Measurements from ENCODE around the gene C2orf68.
A peak's percentile ranks its signal among the peaks of the same experiment; 100 is the strongest.
"Not testable (repeated sequence)": the region's sequence is repeated elsewhere in the genome, so short reads cannot be mapped to it uniquely, and the experiment has no call there.

The C2orf68 gene

DNA sequence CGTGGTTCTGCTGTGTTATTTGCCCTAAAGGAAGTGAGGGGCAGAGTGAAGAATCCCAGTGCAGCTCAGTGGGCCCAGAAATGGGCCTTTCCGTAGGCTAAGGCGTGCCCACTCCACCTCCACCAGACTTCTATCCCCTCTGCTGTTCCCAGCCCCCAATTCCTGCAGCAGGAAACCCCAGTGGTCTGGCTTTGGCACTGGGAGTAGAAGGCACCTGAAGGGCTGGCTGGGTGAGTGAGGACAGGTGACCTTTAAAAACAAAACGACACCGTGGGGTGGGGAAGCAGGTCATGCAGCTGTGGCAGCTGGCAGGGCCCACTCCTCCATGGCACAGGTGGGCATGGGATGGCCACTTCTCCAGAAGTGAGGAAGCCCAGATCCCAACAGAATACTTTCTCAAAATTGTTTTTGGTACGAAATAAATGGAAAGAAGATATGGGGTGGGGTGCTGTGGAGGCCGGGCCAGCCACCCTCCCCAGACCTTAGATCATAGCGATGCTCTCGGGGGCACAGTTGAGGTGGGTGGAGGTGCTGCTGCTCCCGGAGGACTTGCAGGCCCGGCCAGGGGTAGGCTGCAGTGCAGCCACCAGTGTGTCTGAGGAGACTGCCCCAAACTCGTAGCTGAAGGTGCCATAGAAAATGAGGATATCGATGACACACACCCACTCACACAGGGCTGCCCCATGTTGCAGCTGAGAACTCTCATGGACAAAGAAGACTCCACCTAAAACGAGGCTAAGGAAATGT is 13.1 kb downstream of the C2orf68 start:
- DNase-seq (ENCODE audit: low spot score), result no peak

DNA sequence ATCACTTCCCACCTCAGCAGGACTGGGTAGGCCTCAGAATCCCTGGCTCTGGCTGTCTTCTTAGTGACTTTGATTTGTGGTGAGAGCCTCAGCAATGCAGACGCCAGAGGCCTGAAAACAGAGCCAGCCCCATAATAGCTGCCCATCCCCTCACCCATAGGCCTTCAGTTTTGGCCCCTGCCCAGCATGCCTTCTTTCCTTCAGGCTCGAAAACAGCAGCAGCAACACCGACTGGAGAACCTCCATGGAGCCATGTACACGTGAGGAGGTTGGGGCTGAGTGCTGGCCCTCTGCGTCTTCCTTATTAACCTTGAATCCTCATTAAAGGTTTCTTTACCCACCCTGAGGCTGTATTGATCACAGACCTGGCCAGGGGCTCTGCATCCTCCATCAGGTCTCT is 14.6 kb downstream of the C2orf68 start:
- no peak for DNase-seq (ENCODE audit: low spot score)

DNA sequence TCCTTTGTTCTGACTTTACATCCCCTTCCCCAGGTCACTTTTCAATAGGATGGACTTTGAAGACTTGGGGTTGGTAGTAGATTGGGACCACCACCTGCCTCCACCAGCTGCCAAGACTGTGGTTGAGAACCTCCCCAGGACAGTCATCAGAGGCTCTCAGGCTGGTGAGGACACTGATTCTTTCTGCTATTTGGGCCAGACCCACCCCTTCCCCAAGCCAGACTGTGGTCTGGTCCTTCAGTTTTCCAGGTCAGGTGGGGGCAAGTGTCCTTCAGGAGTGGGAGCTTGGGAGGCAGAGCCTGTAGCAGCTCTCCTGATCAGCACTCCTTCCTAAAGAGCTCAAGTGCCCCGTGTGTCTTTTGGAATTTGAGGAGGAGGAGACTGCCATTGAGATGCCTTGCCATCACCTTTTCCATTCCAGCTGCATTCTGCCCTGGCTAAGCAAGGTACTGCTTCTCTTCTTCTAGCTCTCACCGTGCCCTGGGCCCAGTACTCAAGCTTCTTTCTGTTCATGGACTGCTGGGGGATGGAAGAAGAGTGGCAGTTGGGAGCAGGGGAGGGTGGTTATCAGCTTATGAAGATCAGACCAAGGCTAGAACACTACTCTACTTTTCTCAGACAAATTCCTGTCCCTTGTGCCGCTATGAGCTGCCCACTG is 15.3 kb downstream of the C2orf68 start:
- DNase-seq (ENCODE audit: low spot score), result no peak

DNA sequence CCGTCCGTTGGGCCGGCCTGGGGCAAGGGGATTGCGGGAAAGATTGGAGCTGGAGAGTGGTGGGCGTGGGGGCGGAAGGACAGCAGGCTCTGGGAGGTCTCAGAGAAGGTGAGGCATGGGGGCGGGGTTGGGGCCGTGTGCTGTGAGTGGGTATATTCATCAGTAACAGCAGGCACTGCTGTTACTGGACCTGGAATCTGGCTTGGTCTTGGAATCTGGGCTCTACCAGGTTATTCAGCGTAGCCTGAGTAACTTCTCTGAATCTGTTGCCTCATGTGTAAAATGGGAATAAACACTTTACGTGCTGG is 15.9 kb downstream of the C2orf68 start:
- no peak for DNase-seq (ENCODE audit: low spot score)

DNA sequence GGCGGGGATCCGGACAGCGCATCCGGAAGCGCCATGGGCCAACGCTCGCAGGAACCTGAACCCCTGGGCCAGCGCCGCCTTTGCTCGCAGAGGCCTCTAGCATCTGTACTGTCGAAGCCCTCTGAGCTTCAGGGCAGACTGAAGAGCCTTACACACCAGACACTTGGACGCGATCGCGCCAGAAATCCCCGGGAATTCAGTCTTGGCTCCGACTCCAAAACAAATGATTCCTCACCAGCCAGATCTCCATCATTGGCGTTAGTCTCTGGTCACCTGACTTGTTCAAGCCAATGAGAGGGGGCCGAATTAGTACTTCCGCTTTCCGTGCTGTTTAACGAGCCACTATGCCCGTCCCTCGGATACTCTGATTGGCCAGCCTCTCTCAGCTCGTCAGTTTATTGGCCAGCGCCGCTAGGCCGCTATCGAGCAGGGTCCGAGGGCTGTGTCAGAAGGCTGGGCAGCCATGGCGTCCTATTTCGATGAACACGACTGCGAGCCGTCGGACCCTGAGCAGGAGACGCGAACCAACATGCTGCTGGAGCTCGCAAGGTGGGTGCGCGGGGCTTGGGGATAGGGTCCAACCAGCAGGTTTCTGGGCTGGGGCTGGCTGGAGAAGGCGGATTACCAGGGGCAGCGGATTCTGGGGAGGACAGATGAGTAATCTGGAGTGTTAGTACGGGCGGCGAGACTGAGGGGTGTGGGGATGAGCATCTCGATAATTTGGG is 16.4 kb downstream of the C2orf68 start, which contains the start of gene RNF181:
Gene RNF181 (plus strand): TSS at position 445 of the 725 bp plus-strand sequence. CDS start 19 bp downstream, at position 464.
- DNase-seq (ENCODE audit: low spot score), result peak; percentile 93

DNA sequence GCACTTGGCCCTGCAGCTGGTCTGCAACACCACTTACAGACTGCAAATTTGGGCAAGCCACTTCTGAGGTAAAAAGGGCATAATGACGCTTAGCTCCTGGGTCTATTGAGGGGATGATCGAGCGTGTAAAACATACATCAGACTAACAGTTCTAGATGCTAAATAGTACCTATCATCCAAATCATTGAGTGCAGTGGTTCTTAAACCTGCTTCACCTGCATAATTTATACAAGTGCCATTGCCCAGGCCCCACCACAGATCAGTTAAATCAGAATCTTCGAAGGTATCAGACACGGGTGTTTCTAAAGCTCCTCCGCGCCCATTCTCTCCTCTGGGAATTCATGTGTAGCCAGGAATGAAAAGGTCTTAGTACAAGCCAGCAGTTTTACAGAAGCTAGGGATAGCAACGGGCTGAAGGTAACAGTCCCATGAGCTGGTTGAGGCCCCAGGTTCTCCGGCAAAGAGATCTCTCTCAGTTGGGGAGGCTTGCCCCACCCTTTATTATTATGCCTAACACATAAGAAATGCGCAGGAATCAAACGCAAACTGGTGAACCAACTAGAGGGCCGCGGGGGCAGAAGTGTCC is 17.1 kb downstream of the C2orf68 start:
- DNase-seq (ENCODE audit: low spot score), result no peak

DNA sequence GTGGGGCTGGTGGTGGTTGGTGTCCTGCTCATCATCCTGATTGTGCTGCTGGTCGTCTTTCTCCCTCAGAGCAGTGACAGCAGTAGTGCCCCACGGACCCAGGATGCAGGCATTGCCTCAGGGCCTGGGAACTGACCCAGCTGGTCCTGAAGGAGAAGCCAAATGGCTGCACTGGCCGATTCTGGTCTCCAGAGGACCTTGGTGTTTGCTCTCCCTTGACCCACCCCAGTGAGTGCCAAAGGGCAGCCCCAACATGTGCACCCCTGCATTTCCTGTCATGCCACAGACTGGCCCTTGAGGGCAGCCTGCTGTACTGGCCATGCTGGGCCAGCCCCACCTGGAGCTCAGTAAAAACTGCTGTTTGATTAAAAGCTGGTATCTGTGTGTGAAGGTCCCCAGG is 18.8 kb downstream of the C2orf68 start:
- DNase-seq (ENCODE audit: low spot score), result no peak

DNA sequence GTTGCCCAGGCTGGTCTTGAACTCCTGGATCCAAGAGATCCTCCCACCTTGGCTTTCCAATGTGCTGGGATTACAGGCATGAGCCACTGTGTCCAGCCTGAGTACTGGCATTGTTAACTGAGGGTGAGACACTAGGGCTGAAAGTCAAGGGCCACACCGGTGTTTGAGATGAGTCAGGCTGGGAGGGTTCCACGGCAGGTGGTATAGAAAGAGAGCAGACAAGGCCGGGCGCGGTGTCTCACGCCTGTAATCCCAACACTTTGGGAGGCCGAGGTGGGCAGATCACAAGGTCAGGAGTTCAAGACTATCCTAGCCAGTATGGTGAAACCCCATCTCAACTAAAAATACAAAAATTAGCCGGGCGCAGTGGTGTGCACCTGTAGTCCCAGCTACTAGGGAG is 19.6 kb downstream of the C2orf68 start:
- DNase-seq (ENCODE audit: low spot score), result not testable (repeated sequence)

DNA sequence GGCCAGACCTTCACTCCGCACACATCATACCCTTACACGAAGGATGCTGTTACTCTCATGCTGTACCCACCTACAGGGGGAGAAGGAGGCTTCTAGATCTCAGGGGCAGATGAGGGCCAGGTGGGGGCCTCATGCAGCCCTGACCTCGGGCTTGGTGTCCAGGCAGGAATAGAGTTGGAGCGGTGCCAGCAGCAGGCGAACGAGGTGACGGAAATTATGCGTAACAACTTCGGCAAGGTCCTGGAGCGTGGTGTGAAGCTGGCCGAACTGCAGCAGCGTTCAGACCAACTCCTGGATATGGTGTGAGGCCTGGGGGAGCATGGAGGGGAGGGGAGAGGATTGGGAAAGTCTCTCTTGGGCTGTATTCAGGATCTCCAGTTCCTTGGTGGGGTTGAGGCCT is 20.3 kb downstream of the C2orf68 start:
- no peak for DNase-seq (ENCODE audit: low spot score)

DNA sequence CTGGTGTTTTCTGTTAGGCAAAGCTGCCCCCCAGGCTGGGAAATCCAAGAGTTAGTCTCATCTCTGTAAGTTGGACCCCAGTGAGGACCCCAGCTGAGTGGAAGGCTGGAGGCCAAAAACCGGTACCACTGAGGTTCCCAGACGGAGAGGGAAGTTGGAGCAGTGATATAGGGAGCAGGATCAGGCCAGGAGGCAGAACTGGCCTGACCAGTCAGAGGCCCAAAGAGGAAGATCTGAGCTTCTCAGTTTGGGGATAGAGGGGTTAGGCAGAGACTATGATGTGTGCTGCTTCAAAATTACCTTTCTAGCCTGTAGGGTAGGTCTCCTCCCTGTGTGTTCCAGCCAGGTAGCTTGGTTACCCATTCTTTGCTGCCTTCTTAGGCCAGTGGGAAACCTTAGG is 20.9 kb downstream of the C2orf68 start:
- DNase-seq (ENCODE audit: low spot score), result no peak

DNA sequence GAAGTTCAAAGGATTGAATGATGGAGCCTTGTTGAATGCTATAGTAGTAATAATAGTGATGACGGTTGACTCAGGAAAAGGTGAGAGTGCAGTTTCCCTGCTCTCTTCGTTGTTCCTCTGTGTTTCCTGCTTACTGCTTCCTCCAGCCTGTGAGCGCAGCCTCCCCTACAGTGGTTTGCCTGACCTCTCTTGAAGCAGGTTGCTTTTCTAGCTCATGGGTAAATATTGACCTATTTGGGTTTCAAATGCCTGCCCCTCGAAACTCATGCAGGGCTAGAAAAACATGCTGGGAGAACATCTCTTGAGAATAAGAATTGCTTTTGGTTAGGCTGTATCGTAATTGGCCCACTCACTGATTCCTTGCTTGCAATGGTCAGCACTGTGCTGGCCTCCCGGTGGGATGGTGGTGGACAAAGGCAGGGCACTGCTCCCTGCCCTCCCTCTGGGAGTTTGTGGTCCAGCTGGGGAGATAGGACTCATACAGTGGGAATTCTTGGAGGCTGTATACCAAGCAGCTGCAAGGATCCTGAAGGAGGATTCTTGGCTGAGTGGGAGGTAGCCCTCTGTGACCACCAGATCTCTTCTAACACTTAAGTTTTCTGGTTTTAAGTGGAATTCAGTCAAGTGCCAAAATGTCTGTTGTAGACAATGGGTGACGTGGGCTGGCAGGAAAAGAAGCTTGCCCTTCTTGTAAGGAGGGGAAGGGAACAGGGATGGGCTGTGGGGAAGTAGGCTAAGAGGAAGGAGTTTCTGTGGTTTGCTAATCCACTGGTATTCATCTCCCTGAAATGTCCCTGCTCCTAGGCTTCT is 21.7 kb downstream of the C2orf68 start:
- DNase-seq (ENCODE audit: low spot score), result no peak

DNA sequence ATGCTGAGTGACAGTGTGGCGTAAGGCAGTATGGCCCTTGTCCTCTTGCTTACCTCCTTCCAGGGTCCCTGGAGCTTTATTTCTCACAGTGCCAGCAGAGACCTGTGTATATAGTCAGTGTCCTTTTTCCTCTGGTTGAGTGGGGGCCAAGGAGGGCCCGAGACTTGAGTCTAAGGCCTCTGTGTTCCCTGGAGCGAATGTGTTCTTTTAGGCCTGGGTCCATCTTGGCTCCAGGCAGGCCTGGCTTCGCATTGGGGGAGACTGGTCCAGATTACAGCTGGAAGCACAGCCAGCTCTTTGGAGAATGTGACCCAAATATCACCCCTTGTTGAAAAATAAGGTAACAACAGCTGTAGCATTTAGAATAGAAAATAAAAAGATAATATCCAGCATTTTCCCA is 22.7 kb downstream of the C2orf68 start:
- DNase-seq (ENCODE audit: low spot score), result no peak

DNA sequence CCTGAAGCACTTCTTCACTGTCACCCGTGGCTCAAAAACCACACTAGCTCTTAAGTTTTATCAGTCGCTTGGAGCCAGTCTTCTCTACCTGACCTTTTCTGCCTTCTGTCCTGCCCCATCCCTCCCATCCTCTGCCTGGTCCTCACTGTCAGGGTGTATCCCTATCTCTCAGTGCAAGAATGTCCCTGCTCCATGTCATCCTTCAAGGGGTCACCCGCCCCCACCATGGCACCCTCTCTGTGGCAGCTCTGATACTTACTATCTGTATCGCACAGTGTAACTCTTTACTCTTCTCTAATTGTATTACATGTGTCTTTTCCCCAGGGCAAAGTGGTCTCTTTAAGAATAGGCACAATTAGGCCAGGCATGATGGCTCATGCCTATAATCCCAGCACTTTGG is 23.2 kb downstream of the C2orf68 start:
- no peak for DNase-seq (ENCODE audit: low spot score)

DNA sequence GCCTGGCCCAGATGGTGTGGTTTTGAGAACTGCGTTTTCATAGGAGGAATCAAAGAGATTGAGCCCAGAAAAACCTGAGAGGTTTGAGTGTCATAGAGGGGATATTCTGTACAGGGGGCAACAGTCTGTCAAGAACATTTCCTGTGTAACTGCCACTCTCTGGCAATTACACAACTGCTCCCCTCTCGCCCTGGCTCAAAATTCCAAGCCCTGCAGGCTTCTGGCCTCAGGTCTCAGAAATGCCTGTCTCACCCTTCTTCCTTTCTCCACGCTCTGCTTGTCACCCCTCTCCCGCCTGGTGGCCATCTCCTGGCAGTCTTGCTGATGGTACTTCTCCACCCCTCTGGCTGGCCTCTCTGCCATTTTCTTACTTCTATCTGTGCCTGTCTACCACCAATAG is 23.6 kb downstream of the C2orf68 start:
- no peak for DNase-seq (ENCODE audit: low spot score)

DNA sequence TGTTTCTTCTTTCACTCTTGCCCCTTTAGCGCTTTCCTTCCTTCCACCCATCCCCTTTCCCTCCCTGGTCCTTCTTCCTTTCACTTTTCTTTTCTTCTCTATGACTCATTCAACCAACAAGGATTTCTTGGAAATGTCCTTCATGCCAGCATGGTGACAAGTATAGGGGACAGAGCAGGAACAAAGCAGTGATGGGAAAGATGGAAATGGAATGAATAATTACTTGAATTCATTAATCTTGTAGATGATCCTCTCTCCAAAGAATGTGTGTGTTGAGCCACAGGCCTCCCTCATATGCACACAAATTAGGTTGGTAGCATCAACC is 26.1 kb downstream of the C2orf68 start:
- DNase-seq (ENCODE audit: low spot score), result no peak

DNA sequence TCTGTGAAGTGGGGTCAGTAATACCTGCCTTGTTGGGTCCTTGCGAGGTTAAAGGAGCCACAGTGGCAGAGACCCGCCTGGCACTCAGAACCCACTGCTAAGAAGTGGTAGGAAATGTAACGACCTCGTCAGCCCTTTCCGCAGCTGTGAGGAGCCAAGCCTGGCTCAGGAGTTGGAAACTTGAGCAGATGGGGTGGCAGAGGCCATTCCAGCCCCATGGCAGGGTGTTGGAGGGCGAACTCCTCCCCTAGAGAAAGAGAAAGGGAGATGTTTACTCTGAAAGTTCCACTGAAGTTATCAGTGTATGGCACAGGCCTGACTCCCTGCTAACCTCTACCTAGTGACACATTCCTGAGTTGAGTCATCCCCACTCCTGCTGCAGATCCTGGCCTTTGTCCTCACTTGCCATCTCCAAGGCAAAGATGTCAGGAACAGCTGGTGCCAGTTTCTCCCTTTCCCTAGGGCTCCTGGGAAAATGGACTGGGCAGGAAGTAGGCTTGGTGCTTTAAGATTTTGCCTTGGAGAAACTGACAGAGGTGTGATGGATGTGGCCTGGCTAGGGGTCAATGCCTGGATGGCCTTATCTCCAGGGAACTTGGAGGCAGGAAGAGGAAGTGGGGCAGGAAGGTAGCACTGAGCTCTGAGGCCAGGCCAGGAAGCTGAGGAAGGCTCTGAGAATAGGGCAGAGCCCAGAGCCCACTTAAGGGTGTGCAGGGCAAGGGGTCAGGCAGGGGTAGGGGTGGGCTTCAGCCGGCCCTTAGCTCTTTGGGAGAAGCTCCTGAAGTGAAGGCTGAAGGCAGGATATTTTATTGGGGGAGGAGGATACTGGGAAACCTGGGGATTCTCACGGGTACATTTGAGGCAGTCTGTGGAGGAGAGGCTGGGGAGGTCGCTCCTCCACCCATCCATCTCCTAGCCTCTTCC is 26.7 kb downstream of the C2orf68 start:
- no peak for DNase-seq (ENCODE audit: low spot score)

DNA sequence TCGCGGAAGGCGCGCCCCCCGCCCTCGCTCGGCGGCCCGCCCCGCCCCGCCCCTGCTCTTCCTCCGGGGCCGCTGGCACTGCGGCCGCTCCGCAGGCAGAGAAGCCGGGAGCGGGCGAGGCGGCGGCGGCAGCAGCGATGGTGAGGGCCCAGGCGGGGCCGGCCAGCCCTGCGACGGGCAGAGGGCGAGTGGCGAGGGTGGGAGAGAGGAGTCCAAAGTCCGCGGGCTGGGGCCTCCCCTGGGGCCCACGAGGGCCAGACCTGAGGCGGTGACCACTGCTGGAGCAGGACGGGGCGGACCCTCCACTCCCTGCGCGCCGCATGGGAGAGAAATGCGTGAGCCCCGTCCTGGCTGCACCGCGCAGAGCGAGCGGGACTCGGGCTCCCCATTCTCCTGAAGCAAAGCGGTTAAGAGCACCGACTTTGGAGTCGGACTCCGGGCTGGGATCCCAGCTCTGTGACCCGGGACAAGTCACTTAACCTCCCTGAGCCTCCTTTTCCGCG is 27.5 kb downstream of the C2orf68 start, which contains the start of gene VAMP5:
Gene VAMP5 (plus strand): TSS at position 78 of the 503 bp plus-strand sequence. CDS start 60 bp downstream, at position 138.
- DNase-seq (ENCODE audit: low spot score), result no peak

DNA sequence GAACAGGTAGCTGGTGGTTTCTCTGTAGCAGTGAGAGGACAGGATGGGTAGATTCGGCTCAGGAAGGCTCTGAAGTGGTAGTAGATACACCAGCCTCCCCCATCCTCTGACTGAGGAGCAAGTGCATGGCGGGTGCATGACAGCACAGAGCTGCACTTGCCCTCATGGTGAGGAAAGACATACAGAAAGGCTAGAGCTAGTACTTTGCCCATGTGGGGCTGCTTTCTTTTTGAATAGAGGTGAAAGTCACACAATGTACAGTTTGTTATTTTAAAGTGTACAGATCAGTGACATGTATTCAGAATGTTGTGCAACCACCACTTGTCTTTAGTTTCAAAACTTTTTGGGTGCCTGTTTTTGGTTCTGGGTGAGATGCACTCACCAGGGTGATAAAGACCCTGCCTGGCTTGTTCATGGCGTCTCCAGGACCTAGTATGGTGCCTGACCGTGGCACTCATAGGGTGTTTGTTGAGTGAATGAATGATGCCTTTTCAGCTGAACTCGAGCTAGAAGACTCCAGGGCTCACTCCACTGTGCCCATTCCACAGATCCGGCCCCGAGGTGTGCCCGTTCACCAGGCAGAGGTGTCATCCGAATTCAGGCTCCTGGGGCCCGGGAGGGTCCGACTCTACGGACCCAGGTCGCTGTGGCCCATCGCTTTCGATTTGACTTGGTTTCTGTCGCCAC is 28.1 kb downstream of the C2orf68 start:
- no peak for DNase-seq (ENCODE audit: low spot score)

DNA sequence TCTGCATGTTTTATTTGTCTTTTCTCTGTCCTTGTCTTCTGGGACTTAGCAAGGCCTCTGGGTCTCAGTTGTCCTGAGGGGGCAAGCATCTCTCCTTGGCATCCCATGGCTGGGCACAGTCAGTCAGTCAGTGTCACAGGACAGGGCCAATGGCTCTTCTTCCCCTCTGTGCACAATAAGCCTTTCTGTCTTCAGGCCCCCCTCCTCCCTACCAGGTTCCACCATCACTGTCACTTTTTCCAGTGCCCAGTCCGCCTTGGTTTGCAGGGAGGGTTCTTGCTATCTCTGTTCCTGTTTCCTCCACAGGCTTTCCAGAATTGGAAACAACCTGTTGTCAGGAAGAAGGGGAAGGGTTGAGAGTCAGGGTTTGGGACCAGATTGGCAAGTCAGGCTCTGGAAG is 29.4 kb downstream of the C2orf68 start:
- no peak for DNase-seq (ENCODE audit: low spot score)

DNA sequence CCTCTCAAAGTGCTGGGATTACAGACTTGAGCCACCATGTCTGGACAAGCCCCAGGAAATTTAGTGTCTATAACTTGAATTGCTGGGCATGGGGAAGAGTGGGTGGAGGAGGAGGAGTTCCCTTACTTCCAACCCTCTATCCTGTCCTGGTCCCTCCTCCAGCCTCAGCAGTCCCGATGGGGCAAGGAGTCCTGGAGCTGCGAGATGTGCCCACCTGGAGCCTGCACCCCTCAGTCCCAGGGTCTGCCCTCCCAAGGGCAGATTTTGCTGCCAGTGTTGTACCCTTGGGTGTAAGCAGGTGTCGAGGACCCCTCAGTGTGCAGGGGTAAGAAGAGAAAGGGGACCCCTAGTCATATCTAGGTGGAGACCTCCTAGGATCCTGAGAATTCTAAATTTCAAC is 31.7 kb downstream of the C2orf68 start:
- DNase-seq (ENCODE audit: low spot score), result no peak

Data from left forelimb (tissue), 1 donor.